HL-60 (cell line): ENCODE data around the gene GINS2.

Experiments
- CTCF ChIP-seq: IDR thresholded peaks from one replicate; pipeline ENCODE4 v1.5.1; 2011; ENCODE audit warnings: low read length, control low read depth, inconsistent platforms; ENCODE audit not compliant: insufficient read depth
- POLR2AphosphoS5 ChIP-seq: IDR thresholded peaks from 2 replicates; pipeline ENCODE4 v1.6.1; 2012; ENCODE audit warnings: low read depth
- SPI1 ChIP-seq: IDR thresholded peaks from 2 replicates; pipeline ENCODE4 v1.6.1; 2012; ENCODE audit warnings: low read depth, mild to moderate bottlenecking, borderline replicate concordance

- no peak for TF ChIP-seq CTCF
- TF ChIP-seq SPI1: no peak
- no peak for TF ChIP-seq POLR2AphosphoS5
Observed at GRCh38 chr16:85635545-85636140, 53.1 kb downstream of the GINS2 start.
